Kidney capillary endothelial cell (primary cell): ENCODE measurements around the gene MSI2.

Source experiments
- DNase-seq: peaks from one replicate; pipeline ENCODE4 v3.0.0-alpha.2; 2018; ENCODE audit warnings: low spot score

MSI2 gene

GRCh38 chr17:57720386-57721035 is 464.2 kb downstream of the MSI2 start:
- no peak for DNase-seq

- no peak for DNase-seq
Measured at GRCh38 chr17:57721967-57722703, 465.8 kb downstream of the MSI2 start.

- DNase-seq = no peak
Measured at GRCh38 chr17:57722704-57723043, 466.4 kb downstream of the MSI2 start.

DNA sequence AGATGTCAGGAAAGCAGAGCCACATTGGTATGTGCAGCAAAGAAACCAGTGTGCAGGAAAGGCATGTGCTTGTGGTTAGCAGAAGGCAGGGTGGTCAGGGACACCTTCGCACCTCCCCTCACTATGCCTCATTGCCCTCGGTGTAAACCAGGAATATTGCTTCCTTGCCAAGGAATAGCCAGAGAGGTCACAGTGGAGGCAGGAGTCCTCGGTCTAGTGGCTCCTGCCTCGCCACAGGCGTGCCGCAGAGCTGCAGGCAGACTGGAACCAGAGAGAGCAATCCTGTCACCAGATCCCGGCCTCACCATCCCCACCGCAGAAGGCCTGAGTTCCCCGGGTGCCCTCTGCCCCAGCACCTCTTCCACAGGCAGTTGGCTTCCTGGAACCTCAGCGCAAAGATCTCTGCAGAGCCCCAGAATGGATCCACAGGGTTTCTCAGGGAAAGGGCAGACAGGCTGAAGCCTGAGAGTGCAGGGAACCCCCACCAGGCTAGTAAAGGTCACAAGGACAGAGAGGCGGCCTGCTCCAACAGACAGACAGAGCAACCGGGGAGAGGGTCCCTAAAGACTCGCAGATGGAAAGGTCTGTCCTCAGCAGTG is 467.2 kb downstream of the MSI2 start:
- no peak for DNase-seq

DNA sequence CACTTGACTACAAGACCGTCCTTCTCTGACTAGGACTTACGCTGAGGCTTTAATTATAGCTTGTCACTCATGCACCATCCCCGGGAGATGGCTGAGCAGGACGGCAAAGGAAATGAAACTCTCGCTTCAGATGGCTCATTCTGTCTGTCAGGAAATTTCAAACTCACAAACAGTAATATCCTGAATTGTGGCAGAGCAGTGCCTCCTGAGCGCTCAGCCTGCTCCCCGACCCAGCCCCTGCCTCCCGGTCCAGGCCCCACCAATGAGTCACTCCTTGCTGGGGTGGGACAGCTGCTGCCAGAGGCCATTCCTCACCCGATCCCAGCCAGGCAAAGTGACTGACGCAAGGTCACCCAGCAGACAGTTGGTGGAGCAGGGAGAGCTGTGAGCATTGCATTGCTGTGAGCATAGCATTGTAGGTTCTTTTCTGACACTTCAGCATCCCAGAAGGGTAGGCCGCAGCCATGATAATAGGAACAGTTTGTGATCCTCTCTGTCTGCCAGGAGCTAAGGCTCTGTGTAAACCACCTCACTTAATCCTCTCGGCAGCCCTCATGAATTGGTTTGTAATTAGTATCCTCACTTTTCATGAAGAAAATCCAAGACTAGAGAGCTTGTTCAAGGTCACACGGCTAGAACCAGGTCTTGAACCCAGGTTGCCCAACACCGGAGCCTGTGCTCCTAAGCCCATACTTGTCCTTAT is 467.9 kb downstream of the MSI2 start:
- DNase-seq = peak; percentile 40

DNA sequence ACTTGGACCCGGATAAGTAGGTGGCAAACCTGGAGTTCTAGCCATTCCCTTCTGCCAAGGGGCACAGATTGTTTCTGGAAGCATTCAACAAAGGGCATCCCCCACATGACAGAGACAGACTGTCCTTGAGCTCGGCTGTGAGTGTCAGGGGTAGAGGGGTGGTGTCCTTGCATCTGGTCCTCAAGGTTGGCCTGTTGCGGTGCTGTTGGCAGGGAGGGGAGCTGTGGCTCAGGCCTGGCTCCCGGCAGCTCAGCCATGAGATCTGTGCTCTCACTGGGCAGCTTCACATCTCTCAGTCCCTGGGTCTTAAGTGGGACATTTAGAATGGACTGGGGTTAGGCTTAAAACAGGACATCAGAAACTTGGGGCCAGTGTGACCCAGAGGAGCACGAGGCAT is 468.4 kb downstream of the MSI2 start:
- DNase-seq = no peak

GRCh38 chr17:57726213-57726790 is 470.0 kb downstream of the MSI2 start:
- no peak for DNase-seq

DNA sequence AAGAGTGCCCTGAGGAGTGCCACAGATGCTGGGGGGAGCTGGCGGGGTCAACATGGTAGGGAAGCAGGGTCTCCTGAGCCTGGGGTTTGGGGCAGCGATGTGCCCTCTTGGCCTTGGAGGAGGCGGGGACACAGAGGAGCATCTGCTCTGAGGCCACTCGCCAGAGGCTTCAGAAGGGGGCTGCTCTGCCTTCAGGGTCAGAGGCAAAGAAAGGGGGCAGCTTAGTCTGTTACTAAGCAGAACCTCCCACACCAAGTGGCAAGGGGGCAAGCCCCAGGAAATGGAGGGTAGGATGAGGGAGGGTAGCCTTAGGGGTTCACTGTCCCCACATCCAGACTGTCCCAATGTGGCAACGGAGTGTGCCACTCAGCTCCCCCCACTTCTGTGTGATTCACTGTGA is 470.5 kb downstream of the MSI2 start:
- DNase-seq = no peak

DNA sequence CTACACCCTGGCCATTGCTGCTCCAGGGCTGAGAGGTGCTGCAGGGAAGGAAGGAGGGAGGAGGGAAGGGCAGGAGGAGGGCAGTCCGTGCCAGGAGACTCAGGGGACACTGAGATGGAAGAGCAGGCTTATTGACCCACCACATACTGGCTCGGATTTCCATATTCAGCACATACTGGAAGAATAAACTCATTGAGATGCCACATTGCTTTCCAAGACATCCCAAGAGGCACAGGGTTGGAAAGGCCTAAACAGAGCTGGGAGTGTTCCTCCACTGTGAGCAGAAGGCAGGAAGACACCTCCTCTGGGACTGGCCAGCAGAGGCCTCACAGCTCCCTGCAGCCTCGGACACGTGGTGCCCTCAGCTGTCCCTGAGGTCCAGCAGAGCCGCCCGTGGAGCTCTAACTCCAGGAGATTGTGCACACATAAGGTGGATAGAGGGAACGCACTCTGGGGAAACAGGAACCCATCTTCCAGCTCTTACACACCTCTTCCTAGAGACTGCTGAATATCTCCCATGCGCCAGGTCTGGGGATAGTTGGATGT is 471.4 kb downstream of the MSI2 start:
- DNase-seq = no peak

DNA sequence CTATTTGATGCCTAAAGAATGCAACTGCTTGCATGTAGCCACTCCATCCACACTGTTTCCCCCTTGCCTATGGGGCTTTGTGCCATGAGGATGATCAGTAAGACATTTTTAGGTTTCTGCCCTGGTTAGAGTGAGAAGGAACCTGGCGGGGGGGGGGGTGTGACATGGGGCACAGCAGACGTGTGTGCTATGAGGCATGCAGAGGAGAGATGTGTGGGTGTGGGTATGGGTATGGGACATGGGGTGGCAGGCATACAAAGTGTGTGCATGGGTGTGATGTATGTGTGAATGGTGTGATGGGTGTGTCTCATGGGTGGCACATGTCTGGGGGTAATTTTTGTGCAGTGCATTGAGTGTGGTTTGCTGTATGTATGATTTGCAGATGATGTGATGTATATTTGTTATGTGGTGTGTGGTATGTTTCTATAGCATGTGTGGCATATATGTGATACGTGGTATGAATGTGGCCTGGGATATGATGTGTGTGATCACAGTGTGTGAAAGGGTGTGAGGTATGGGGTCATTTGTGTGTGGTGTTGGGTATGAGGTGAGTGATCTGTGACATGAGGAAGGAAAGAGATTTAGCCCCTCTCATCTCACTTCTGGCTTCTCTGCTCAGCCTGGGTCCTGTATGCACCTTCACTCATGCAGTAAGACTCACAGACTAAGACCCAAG is 473.8 kb downstream of the MSI2 start:
- DNase-seq = no peak

GRCh38 chr17:57732062-57732461 is 475.7 kb downstream of the MSI2 start:
- DNase-seq = no peak

- no peak for DNase-seq
Measured at GRCh38 chr17:57733085-57733484, 476.8 kb downstream of the MSI2 start.
